IMR-90 (cell line): ENCODE results near the gene SLC6A3. TPM values are rescaled to one million over a fixed set of nuclear protein-coding genes. Genes with fewer than 3 reads are reported as not detected.

Experiments
- ATAC-seq: fragments of 200-7000 bp; cut with Tn5 transposase; 2 replicates; pipeline ENCODE4 v1.9.1; 2020; ENCODE audit warnings: low read depth, mild to moderate bottlenecking, moderate library complexity
- BruUV-seq: library from RNA; stranded (reverse); fragments of 400-500 nt; replicated peaks from 2 replicates; lab custom pipeline; 2021; lab: Mats Ljungman, UMichigan
- CTCF ChIA-PET: fragments of 300-600 bp; formaldehyde crosslinking; extraction: SDS; loops from one replicate; lab custom pipeline; 2021; ENCODE audit warnings: antibody characterized with exemption; lab: Yijun Ruan, JAX
- POLR2A ChIA-PET: fragments of 300-600 bp; sonication (Branson Sonifier 250); formaldehyde crosslinking; loops from one replicate; lab custom pipeline; 2022; ENCODE audit warnings: antibody characterized with exemption; ENCODE audit not compliant: unreplicated experiment; lab: Charles Lee
- DNase-seq: peaks from one replicate; pipeline ENCODE4 v3.0.0; 2013
- H2AFZ ChIP-seq: replicated peaks from 2 replicates; pipeline ENCODE3; 2013; ENCODE audit warnings: low read length, mild to moderate bottlenecking; ENCODE audit not compliant: poor library complexity
- H2AK5ac ChIP-seq: 2 replicates; pipeline ENCODE4 v1.6.1; 2013; ENCODE audit warnings: low read depth, low read length, inconsistent platforms
- H2AK9ac ChIP-seq: replicated peaks from 2 replicates; pipeline ENCODE3; 2013; ENCODE audit warnings: mild to moderate bottlenecking, low read depth, low read length, moderate library complexity; ENCODE audit not compliant: poor library complexity
- H2BK120ac ChIP-seq: 2 replicates; pipeline ENCODE4 v1.6.1; 2013; ENCODE audit warnings: low read depth, low read length, inconsistent platforms
- H2BK15ac ChIP-seq: 3 replicates; pipeline ENCODE4 v1.6.1; 2013; ENCODE audit warnings: low read depth, low read length, inconsistent platforms
- H2BK20ac ChIP-seq: 2 replicates; pipeline ENCODE4 v1.6.1; 2013; ENCODE audit warnings: low read depth, mild to moderate bottlenecking, inconsistent platforms, low read length, moderate library complexity
- H2BK5ac ChIP-seq: 2 replicates; pipeline ENCODE4 v1.6.1; 2013; ENCODE audit warnings: mild to moderate bottlenecking, low read depth, low read length, inconsistent platforms; ENCODE audit not compliant: poor library complexity, severe bottlenecking
- H3K14ac ChIP-seq: replicated peaks from 2 replicates; pipeline ENCODE4 v1.6.1; 2013; ENCODE audit warnings: low read depth, low read length, inconsistent platforms
- H3K18ac ChIP-seq: 2 replicates; pipeline ENCODE4 v1.6.1; 2013; ENCODE audit warnings: low read depth, low read length, control low read depth
- H3K23ac ChIP-seq: 2 replicates; pipeline ENCODE4 v1.6.1; 2013; ENCODE audit warnings: low read depth, low read length, inconsistent platforms
- H3K27ac ChIP-seq: 2 replicates; pipeline ENCODE4 v1.5.1; 2013; ENCODE audit warnings: mild to moderate bottlenecking, control low read depth, low read length; ENCODE audit not compliant: insufficient read depth
- H3K27me3 ChIP-seq: 2 replicates; pipeline ENCODE4 v1.6.1; 2013; ENCODE audit warnings: low read length; ENCODE audit not compliant: control insufficient read depth, insufficient read depth
- H3K36me3 ChIP-seq: 2 replicates; pipeline ENCODE4 v1.6.1; 2013; ENCODE audit warnings: low read length, mixed read lengths; ENCODE audit not compliant: control insufficient read depth, insufficient read depth
- H3K4ac ChIP-seq: 2 replicates; pipeline ENCODE4 v1.6.1; 2013; ENCODE audit warnings: low read depth, low read length, inconsistent platforms
- H3K4me1 ChIP-seq: 2 replicates; pipeline ENCODE4 v1.6.1; 2013; ENCODE audit warnings: low read length, mixed read lengths; ENCODE audit not compliant: control insufficient read depth, insufficient read depth
- H3K4me2 ChIP-seq: 2 replicates; pipeline ENCODE4 v1.6.1; 2013; ENCODE audit warnings: low read depth, mild to moderate bottlenecking, control low read depth, low read length, moderate library complexity
- H3K4me3 ChIP-seq: 2 replicates; pipeline ENCODE4 v1.5.1; 2013; ENCODE audit warnings: low read depth, mild to moderate bottlenecking, control low read depth, low read length, moderate library complexity; ENCODE audit not compliant: insufficient read depth
- H3K56ac ChIP-seq: 2 replicates; pipeline ENCODE4 v1.6.1; 2013; ENCODE audit warnings: low read length, inconsistent platforms; ENCODE audit not compliant: insufficient read depth; ENCODE audit errors: extremely low read depth
- H3K79me1 ChIP-seq, 2 experiments: 2 replicates each; pipeline ENCODE4 v1.6.1; 2013; ENCODE audit warnings: low read length in 2 of 2, inconsistent platforms in 1 of 2, low read depth in 1 of 2
- H3K9ac ChIP-seq: 2 replicates; pipeline ENCODE4 v1.6.1; 2013; ENCODE audit warnings: low read depth, low read length, control low read depth
- H3K9me1 ChIP-seq: 2 replicates; pipeline ENCODE4 v1.6.1; 2013; ENCODE audit warnings: low read length, inconsistent platforms; ENCODE audit not compliant: insufficient read depth
- H3K9me3 ChIP-seq: 2 replicates; pipeline ENCODE4 v1.6.1; 2013; ENCODE audit warnings: low read length; ENCODE audit not compliant: control insufficient read depth, insufficient read depth
- H4K20me1 ChIP-seq: 2 replicates; pipeline ENCODE4 v1.6.1; 2013; ENCODE audit warnings: low read length, inconsistent platforms; ENCODE audit not compliant: insufficient read depth
- H4K5ac ChIP-seq: 2 replicates; pipeline ENCODE4 v1.6.1; 2013; ENCODE audit warnings: mild to moderate bottlenecking, low read depth, low read length, control low read depth
- H4K8ac ChIP-seq, 2 experiments: 2 replicates each; pipeline ENCODE4 v1.6.1; 2013; ENCODE audit warnings: low read depth in 2 of 2, low read length in 2 of 2, control low read depth in 1 of 2, inconsistent platforms in 1 of 2
- H4K91ac ChIP-seq: 2 replicates; pipeline ENCODE4 v1.6.1; 2013; ENCODE audit warnings: low read depth, low read length, inconsistent platforms; ENCODE audit not compliant: insufficient read depth
- CEBPB ChIP-seq: IDR thresholded peaks from 2 replicates; pipeline ENCODE4 v1.6.1; 2012; ENCODE audit warnings: low read depth, low read length, improper control_type of control experiment
- CTCF ChIP-seq: conservative IDR thresholded peaks from 2 replicates; pipeline ENCODE4 v1.5.1; 2012; ENCODE audit warnings: mild to moderate bottlenecking, low read depth, low read length, improper control_type of control experiment
- WGBS, 2 experiments: methylation state at CpG; one replicate each; pipeline versions ENCODE4 v1.1.5 to v1.1.7; 2013; ENCODE audit warnings: missing lambda C conversion rate in 2 of 2; ENCODE audit not compliant: insufficient read length in 1 of 2; ENCODE audit errors: extremely low coverage in 2 of 2; 5-methylcytosine and 5-hydroxymethylcytosine counted together
- dilution Hi-C: fragments of 300-500 bp; cut with HindIII; formaldehyde crosslinking; loops from one replicate; pipeline ENCODE4 v1.14.3; 2018; ENCODE audit warnings: low sequenced_read_pairs; ENCODE audit not compliant: unreplicated experiment
- in situ Hi-C: fragments of 300-500 bp; cut with MboI; formaldehyde crosslinking; loops from 3 replicates; pipeline ENCODE4 v1.14.3; 2019; ENCODE audit warnings: low sequenced_read_pairs, inconsistent platforms, mixed read lengths
- intact Hi-C: fragments of 100-400 bp; cut with micrococcal nuclease; formaldehyde crosslinking; loops from 2 replicates; pipeline ENCODE4 v1.10.0; 2022
- polyA plus RNA-seq, 3 experiments: library from polyadenylated mRNA; depleted of rRNA; stranded (reverse); fragments of >200 nt; gene quantifications; 2 replicates each; pipeline ENCODE4 v1.2.3, GENCODE V29; 2012; ENCODE audit warnings: low replicate concordance in 1 of 3
- total RNA-seq: library from RNA; depleted of rRNA; stranded (reverse); fragments of >200 nt; gene quantifications from 2 replicates; pipeline ENCODE4 v1.2.3, GENCODE V29; 2012

The SLC6A3 gene
- total and polyA plus RNA-seq, 2 of the 4 experiments (the other 2 are of a cell fraction), result not detected

DNA sequence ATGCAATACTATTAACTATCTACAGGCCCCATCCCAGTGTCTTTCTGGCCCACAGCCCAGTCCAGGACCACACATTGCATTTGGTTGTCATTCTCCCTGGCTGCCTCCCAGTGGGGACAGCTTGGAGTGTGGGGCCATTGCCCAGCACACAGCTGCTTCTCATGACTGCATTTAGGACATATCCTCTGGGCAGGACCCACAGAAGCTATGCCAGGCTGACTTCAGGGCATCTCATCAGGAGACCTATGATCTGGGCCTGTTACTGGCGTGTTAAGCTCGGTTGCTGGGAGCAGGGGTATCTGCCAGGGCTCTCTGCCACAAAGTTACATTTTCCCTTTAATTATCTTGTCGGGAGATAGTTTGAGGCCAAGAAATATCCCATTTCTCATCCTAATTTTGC, 68.3 kb downstream of the SLC6A3 start:
- in situ Hi-C loops (no loop called here), dilution Hi-C loops (no loop called here), intact Hi-C loops (no loop called here)
- WGBS, 2 experiments, result no CpG with 5 or more reads among the region's 3 CpGs
- Histone ChIP-seq H2AK5ac (no peak overlapping the region), H3K56ac (no peak overlapping the region), H4K8ac (no peak overlapping the region), H2BK5ac (no peak overlapping the region), H3K27me3 (peaks cover 30% of the 10 kb centered on the region), H3K4me1 (no peaks in the 10 kb centered on the region), H4K91ac (no peak overlapping the region), H2BK120ac (no peak overlapping the region), H3K4ac (no peak overlapping the region), H3K9ac (no peak overlapping the region), H3K79me1 (no peaks in the 10 kb centered on the region), H2AK9ac (no peak overlapping the region), H3K4me2 (no peak overlapping the region), H4K5ac (no peak overlapping the region), H4K20me1 (no peaks in the 10 kb centered on the region; the same call in 1 of the 2 replicates), H3K4me3 (no peak overlapping the region), H3K9me1 (no peaks in the 10 kb centered on the region; the same call in 1 of the 2 replicates), H3K9me3 (peaks cover 3% of the 10 kb centered on the region; the same call in 1 of the 2 replicates), H2AFZ (no peak overlapping the region), H3K27ac (no peak overlapping the region), H2BK15ac (no peak overlapping the region), H3K36me3 (no peaks in the 10 kb centered on the region), H3K23ac (no peak overlapping the region), H3K18ac (no peak overlapping the region), H2BK20ac (no peak overlapping the region), H3K14ac (no peak overlapping the region)
- no TSS peak for BruUV-seq
- POLR2A ChIA-PET, result no interaction called here
- ATAC-seq (no peak), DNase-seq (no peak)
- TF ChIP-seq CEBPB (no peak), CTCF (no peak)
- CTCF ChIA-PET, result no interaction called here
